Left ventricle myocardium inferior (tissue), 1 donor: ENCODE results near the gene PGS1. TPM values are rescaled to one million over a fixed set of nuclear protein-coding genes. Genes with fewer than 3 reads are reported as not detected.

Experiments
- DNase-seq: peaks from one replicate; pipeline ENCODE4 v3.0.0-alpha.2; 2020
- H3K27ac ChIP-seq: fragments of 200-600 bp; replicated peaks from 2 replicates; pipeline ENCODE4 v1.8.0; 2021
- H3K27me3 ChIP-seq: fragments of 200-600 bp; 2 replicates; pipeline ENCODE4 v1.8.0; 2021; ENCODE audit warnings: low read depth
- H3K36me3 ChIP-seq: fragments of 200-600 bp; 2 replicates; pipeline ENCODE4 v1.8.0; 2021
- H3K4me1 ChIP-seq: fragments of 200-600 bp; 2 replicates; pipeline ENCODE4 v1.8.0; 2021
- H3K4me3 ChIP-seq: fragments of 200-600 bp; 2 replicates; pipeline ENCODE4 v1.8.0; 2021; ENCODE audit warnings: mild to moderate bottlenecking, moderate library complexity
- H3K9me3 ChIP-seq: fragments of 200-600 bp; replicated peaks from 2 replicates; pipeline ENCODE4 v1.8.0; 2021
- CTCF ChIP-seq: fragments of 200-600 bp; IDR thresholded peaks from 2 replicates; pipeline ENCODE4 v1.8.0; 2021; ENCODE audit warnings: antibody characterized with exemption, mild to moderate bottlenecking, borderline replicate concordance
- intact Hi-C: fragments of 100-400 bp; cut with micrococcal nuclease; formaldehyde crosslinking; loops from one replicate; pipeline ENCODE4 v1.11.0; 2022
- total RNA-seq: library from RNA; stranded (reverse); fragmentation: NEBNext Ultra II Directional; extraction: Animal tissue kit (Norgen Biotek cat#: 25700); gene quantifications from one replicate; pipeline ENCODE4 v1.2.1, GENCODE V29; 2021
- donor health status: DM: no; HTN: yes; CAD: no; lungs with severe emphysema.

The PGS1 gene
- total RNA-seq, 1 donor from 2014 or later = 17.1 TPM

GRCh38 chr17:78345791-78346494 is 32.5 kb upstream of the PGS1 start:
- DNase-seq = no peak
- Histone ChIP-seq H3K9me3 (no peaks in the 10 kb centered on the region), H3K27me3 (no peaks in the 10 kb centered on the region), H3K27ac (no peak overlapping the region), H3K4me1 (peaks cover 69% of the 10 kb centered on the region), H3K36me3 (no peaks in the 10 kb centered on the region), H3K4me3 (no peak overlapping the region)
- TF ChIP-seq CTCF = no peak
- intact Hi-C loops = no loop called here

GRCh38 chr17:78346605-78347250 is 31.7 kb upstream of the PGS1 start:
- Histone ChIP-seq H3K27ac (no peak overlapping the region), H3K9me3 (no peaks in the 10 kb centered on the region), H3K4me3 (no peak overlapping the region), H3K27me3 (no peaks in the 10 kb centered on the region), H3K36me3 (no peaks in the 10 kb centered on the region), H3K4me1 (peaks cover 72% of the 10 kb centered on the region)
- TF ChIP-seq CTCF = no peak
- DNase-seq = no peak
- intact Hi-C loops = no loop called here

GRCh38 chr17:78347453-78347852 is 31.0 kb upstream of the PGS1 start:
- no peaks in the 10 kb centered on the region for H3K27me3 ChIP-seq

GRCh38 chr17:78348055-78348770 is 30.2 kb upstream of the PGS1 start:
- H3K4me3 ChIP-seq = no peak overlapping the region
- no peak for DNase-seq
- H3K27ac ChIP-seq = no peak overlapping the region
- no peaks in the 10 kb centered on the region for H3K27me3 ChIP-seq
- intact Hi-C loops = no loop called here
- H3K9me3 ChIP-seq = no peaks in the 10 kb centered on the region
- TF ChIP-seq CTCF = no peak
- peaks cover 71% of the 10 kb centered on the region for H3K4me1 ChIP-seq
- H3K36me3 ChIP-seq = no peaks in the 10 kb centered on the region

More at GRCh38 chr17:78347453-78347852, 31.0 kb upstream of the PGS1 start:
- Histone ChIP-seq H3K36me3 (no peaks in the 10 kb centered on the region), H3K4me1 (peaks cover 73% of the 10 kb centered on the region), H3K4me3 (no peak overlapping the region), H3K27ac (no peak overlapping the region), H3K9me3 (no peaks in the 10 kb centered on the region)
- no peak for DNase-seq
- intact Hi-C loops = no loop called here
- no peak for TF ChIP-seq CTCF

GRCh38 chr17:78349891-78350642 is 28.4 kb upstream of the PGS1 start:
- no peak for TF ChIP-seq CTCF
- Histone ChIP-seq H3K27ac (no peak overlapping the region), H3K36me3 (no peaks in the 10 kb centered on the region), H3K27me3 (no peaks in the 10 kb centered on the region), H3K4me1 (peaks cover 71% of the 10 kb centered on the region), H3K4me3 (no peak overlapping the region), H3K9me3 (no peaks in the 10 kb centered on the region)
- DNase-seq = no peak
- intact Hi-C loops = no loop called here
